T1000 (cell line): Measurements from ENCODE around the gene SULT4A1.

ENCODE experiments used
- DNase-seq: peaks from one replicate; lab custom pipeline; 2025; ENCODE audit warnings: mixed read lengths; lab: John Stamatoyannopoulos, UW

SULT4A1 gene

GRCh38 chr22:43860831-43861230, 1.5 kb downstream of the SULT4A1 start:
- DNase-seq: no peak

- no peak for DNase-seq
Measured at GRCh38 chr22:43860126-43860525, 2.2 kb downstream of the SULT4A1 start.

- no peak for DNase-seq
Measured at GRCh38 chr22:43859621-43860020, 2.7 kb downstream of the SULT4A1 start.

GRCh38 chr22:43859176-43859575, 3.1 kb downstream of the SULT4A1 start:
- DNase-seq: no peak

- DNase-seq: no peak
Measured at GRCh38 chr22:43858156-43858895, 4.0 kb downstream of the SULT4A1 start.

- DNase-seq: no peak
Measured at GRCh38 chr22:43857367-43857766, 4.9 kb downstream of the SULT4A1 start.

GRCh38 chr22:43855431-43855830, 6.9 kb downstream of the SULT4A1 start:
- no peak for DNase-seq

- no peak for DNase-seq
Measured at GRCh38 chr22:43854786-43855271, 7.5 kb downstream of the SULT4A1 start.

GRCh38 chr22:43854121-43854785, 8.1 kb downstream of the SULT4A1 start:
- DNase-seq: no peak

GRCh38 chr22:43853328-43853931, 8.9 kb downstream of the SULT4A1 start:
- DNase-seq: no peak

- no peak for DNase-seq
Measured at GRCh38 chr22:43852573-43853327, 9.6 kb downstream of the SULT4A1 start.

GRCh38 chr22:43851979-43852307, 10.4 kb downstream of the SULT4A1 start:
- no peak for DNase-seq

- DNase-seq: no peak
Measured at GRCh38 chr22:43851058-43851978, 11.0 kb downstream of the SULT4A1 start.

- no peak for DNase-seq
Measured at GRCh38 chr22:43850529-43850928, 11.8 kb downstream of the SULT4A1 start.

- DNase-seq: no peak
Measured at GRCh38 chr22:43849731-43850130, 12.6 kb downstream of the SULT4A1 start.

- DNase-seq: no peak
Measured at GRCh38 chr22:43848366-43849171, 13.7 kb downstream of the SULT4A1 start.

- DNase-seq: no peak
Measured at GRCh38 chr22:43847376-43848289, 14.7 kb downstream of the SULT4A1 start.

GRCh38 chr22:43846966-43847365, 15.3 kb downstream of the SULT4A1 start:
- DNase-seq: no peak

- no peak for DNase-seq
Measured at GRCh38 chr22:43845981-43846380, 16.3 kb downstream of the SULT4A1 start.
